ENCODE data around the gene SGTA. TPM values are rescaled to one million over a fixed set of nuclear protein-coding genes. Genes with fewer than 3 reads are reported as not detected.

Gene SGTA
- polyA plus RNA-seq, 3 donors, result 21.6 to 35.4 (median 22.0) TPM

DNA sequence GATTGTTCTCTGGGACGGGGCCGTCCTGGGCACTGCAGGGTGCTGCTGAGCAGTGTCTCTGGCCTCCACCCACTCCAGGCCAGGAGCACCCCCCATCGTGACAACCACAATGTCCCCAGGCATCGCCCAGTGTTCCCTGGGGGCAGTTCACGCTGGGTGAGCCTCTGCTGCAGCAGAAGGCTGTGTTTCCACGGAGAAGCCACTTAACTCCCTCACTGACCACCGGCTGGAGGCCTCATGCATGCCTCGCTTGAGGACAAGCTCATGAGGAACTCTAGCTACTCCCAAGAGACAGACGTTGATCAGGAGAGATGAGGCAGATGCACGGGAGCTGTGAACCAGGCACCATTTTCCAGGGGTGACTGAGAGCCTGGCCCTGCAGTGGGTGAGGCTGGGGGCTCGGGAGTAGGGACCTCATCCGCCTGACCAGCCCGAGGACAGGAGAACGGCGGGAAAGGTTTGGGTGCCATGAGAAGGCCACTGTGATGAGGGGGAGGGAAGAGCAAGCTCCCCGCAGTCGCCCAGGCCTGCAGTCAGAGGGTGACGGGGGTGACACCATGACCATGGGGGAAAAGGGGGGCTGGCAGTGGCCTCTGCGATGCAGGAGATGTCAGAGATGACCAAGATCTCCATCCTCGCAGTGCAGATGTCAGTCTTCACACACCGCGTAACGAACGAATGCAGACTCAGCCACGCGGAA, 48.3 kb downstream of the SGTA start:
- no peaks in the 10 kb centered on the region for H3K27me3 ChIP-seq (ENCODE audit: control insufficient read depth in 2 of 2, insufficient read depth in 2 of 2, low read length in 2 of 2)
- no peaks in the 10 kb centered on the region for H3K9me3 ChIP-seq (replicated peaks in 1 of 2; ENCODE audit: control insufficient read depth in 1 of 2, insufficient read depth in 1 of 2, low read length in 2 of 2)
- H3K27ac ChIP-seq (ENCODE audit: low read depth in 1 of 2, low read length in 2 of 2), result no peak overlapping the region
- no peak overlapping the region for H3K4me3 ChIP-seq (replicated peaks in 1 of 3; ENCODE audit: low read depth in 2 of 3, low read length in 3 of 3)
- Mint-ChIP-seq H3K27me3 (ENCODE audit: low read depth in 3 of 3) (peaks cover 0 to 2% (median 0%) of the 10 kb centered on the region in 3 donors), H3K27ac (peak overlapping the region in 1 of 7 donors; percentile 54), H3K9me3 (peaks cover 0 to 3% (median 0%) of the 10 kb centered on the region in 7 donors), H3K36me3 (peaks cover 35 to 52% of the 10 kb centered on the region in 2 donors), H3K4me3 (no peak overlapping the region), H3K4me1 (peaks cover 24% of the 10 kb centered on the region)
- H3K9ac ChIP-seq (ENCODE audit: insufficient read depth, low read length, poor library complexity, severe bottlenecking), result no peak overlapping the region
- peaks cover 11 to 26% of the 10 kb centered on the region in 2 donors for H3K4me1 ChIP-seq (ENCODE audit: control insufficient read depth in 1 of 2, insufficient read depth in 2 of 2, low read length in 2 of 2)
- TF ChIP-seq, protein P1, sequence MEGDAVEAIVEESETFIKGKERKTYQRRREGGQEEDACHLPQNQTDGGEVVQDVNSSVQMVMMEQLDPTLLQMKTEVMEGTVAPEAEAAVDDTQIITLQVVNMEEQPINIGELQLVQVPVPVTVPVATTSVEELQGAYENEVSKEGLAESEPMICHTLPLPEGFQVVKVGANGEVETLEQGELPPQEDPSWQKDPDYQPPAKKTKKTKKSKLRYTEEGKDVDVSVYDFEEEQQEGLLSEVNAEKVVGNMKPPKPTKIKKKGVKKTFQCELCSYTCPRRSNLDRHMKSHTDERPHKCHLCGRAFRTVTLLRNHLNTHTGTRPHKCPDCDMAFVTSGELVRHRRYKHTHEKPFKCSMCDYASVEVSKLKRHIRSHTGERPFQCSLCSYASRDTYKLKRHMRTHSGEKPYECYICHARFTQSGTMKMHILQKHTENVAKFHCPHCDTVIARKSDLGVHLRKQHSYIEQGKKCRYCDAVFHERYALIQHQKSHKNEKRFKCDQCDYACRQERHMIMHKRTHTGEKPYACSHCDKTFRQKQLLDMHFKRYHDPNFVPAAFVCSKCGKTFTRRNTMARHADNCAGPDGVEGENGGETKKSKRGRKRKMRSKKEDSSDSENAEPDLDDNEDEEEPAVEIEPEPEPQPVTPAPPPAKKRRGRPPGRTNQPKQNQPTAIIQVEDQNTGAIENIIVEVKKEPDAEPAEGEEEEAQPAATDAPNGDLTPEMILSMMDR (IDR thresholded peaks at IDR 0.05), result no peak
- no peak overlapping the region for H3K4me2 ChIP-seq (replicated peaks; ENCODE audit: extremely low read depth, low read length, poor library complexity, severe bottlenecking)
- peaks cover 26 to 53% of the 10 kb centered on the region in 2 donors for H3K36me3 ChIP-seq (replicated peaks in 1 of 2; ENCODE audit: control insufficient read depth in 1 of 2, insufficient read depth in 2 of 2, low read length in 2 of 2)
- H2AFZ ChIP-seq (ENCODE audit: insufficient read depth, low read depth, low read length, poor library complexity, severe bottlenecking), result no peak overlapping the region
- peaks cover 27% of the 10 kb centered on the region for H3K79me2 ChIP-seq (ENCODE audit: insufficient read depth, low read length)
- intact Hi-C loops (cut with micrococcal nuclease), result no loop called here
- 94% methylated on average over 20 of the region's 26 CpGs for WGBS (ENCODE audit: insufficient coverage)
- no peaks in the 10 kb centered on the region for H4K20me1 ChIP-seq (ENCODE audit: insufficient read depth, low read length)
- no peak for DNase-seq

DNA sequence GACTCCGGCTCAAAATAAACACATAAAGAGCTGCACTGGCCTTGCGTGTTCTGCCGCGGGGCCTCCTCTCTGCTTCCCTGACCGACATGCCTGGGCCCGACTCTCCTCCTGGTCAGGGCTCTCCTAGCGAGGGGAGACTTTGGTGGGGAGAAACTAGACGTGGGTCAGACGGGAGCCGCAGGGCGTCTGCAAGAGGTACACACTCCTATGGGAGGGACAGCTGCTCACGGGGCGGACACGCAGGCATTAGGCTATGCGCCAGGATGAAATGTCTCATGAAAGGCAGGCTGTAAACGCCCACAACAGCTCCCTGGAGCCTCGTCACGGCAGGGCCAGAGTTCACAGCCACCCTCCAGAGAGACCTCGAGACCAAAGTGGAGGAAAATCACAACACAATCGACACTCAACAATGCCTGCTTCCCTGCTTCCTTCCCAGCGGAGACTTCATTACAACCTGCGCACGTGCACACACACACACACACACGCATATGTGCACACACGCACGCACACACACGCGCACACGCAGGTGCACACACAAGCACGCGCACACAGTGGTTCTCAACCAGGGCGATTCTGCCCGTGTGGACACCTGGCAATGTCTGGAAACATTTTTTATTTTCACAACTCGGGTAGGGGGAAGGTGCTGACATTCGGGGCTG, 49.0 kb downstream of the SGTA start:
- intact Hi-C loops (cut with micrococcal nuclease), result no loop called here
- DNase-seq, result no peak
- TF ChIP-seq, protein P1 (IDR thresholded peaks at IDR 0.05), result no peak
- Histone ChIP-seq H2AFZ (ENCODE audit: insufficient read depth, low read depth, low read length, poor library complexity, severe bottlenecking) (no peak overlapping the region), H3K36me3 (replicated peaks in 1 of 2; ENCODE audit: control insufficient read depth in 1 of 2, insufficient read depth in 2 of 2, low read length in 2 of 2) (peaks cover 26 to 53% of the 10 kb centered on the region in 2 donors), H3K9me3 (replicated peaks in 1 of 2; ENCODE audit: control insufficient read depth in 1 of 2, insufficient read depth in 1 of 2, low read length in 2 of 2) (no peaks in the 10 kb centered on the region), H3K4me1 (ENCODE audit: control insufficient read depth in 1 of 2, insufficient read depth in 2 of 2, low read length in 2 of 2) (peaks cover 5 to 21% of the 10 kb centered on the region in 2 donors), H3K79me2 (ENCODE audit: insufficient read depth, low read length) (peaks cover 20% of the 10 kb centered on the region), H4K20me1 (ENCODE audit: insufficient read depth, low read length) (no peaks in the 10 kb centered on the region), H3K4me3 (replicated peaks in 1 of 3; ENCODE audit: low read depth in 2 of 3, low read length in 3 of 3) (no peak overlapping the region), H3K4me2 (replicated peaks; ENCODE audit: extremely low read depth, low read length, poor library complexity, severe bottlenecking) (no peak overlapping the region), H3K27me3 (ENCODE audit: control insufficient read depth in 2 of 2, insufficient read depth in 2 of 2, low read length in 2 of 2) (no peaks in the 10 kb centered on the region), H3K27ac (ENCODE audit: low read depth in 1 of 2, low read length in 2 of 2) (no peak overlapping the region), H3K9ac (ENCODE audit: insufficient read depth, low read length, poor library complexity, severe bottlenecking) (no peak overlapping the region)
- H3K27me3 Mint-ChIP-seq (ENCODE audit: low read depth in 3 of 3), result peaks cover 0 to 2% (median 0%) of the 10 kb centered on the region in 3 donors
- no peak overlapping the region for H3K27ac Mint-ChIP-seq
- H3K9me3 Mint-ChIP-seq, result peaks cover 0 to 3% (median 0%) of the 10 kb centered on the region in 7 donors
- WGBS (ENCODE audit: insufficient coverage), result 95% methylated on average over 34 of the region's 35 CpGs
- H3K36me3 Mint-ChIP-seq, result peaks cover 35 to 52% of the 10 kb centered on the region in 2 donors
- H3K4me3 Mint-ChIP-seq, result no peak overlapping the region
- H3K4me1 Mint-ChIP-seq, result peaks cover 20% of the 10 kb centered on the region
